Mammary epithelial cell (primary cell): ENCODE results near the gene ARPC1A.

Experiments
- EZH2 ChIP-seq: IDR thresholded peaks from 2 replicates; pipeline ENCODE4 v1.6.1; 2012; ENCODE audit warnings: low read length, inconsistent platforms, borderline replicate concordance
- TF ChIP-seq, protein P1 (sequence below), 2 donors: IDR thresholded peaks in 1 of 2; conservative IDR thresholded peaks in 1 of 2; 2 replicates each; pipeline ENCODE4 v1.5.1; 2011 to 2012; ENCODE audit warnings: inconsistent platforms in 2 of 2, low read length in 2 of 2, mild to moderate bottlenecking in 2 of 2, control low read depth in 1 of 2, low read depth in 1 of 2; ENCODE audit not compliant: insufficient read depth in 1 of 2; ENCODE audit errors: extremely low read depth in 1 of 2

DNA sequence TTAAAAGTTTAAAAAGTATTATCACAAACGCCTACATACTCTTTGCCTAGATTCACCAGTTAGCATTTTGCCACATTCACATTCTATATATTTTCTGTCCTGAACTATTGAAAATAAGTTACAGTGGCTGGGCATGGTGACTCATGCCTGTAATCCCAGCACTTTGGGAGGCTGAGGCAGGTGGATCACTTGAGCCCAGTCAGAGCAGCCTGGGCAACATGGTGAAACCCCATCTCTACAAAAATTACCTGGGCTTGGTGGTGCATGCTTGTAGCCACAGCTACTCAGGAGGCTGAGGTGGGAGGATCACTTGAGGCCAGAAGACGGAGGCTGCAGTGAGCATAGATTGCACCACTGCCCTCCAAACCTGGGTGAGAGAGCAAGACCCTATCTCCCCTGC, 5.3 kb downstream of the ARPC1A start:
- TF ChIP-seq, protein P1, sequence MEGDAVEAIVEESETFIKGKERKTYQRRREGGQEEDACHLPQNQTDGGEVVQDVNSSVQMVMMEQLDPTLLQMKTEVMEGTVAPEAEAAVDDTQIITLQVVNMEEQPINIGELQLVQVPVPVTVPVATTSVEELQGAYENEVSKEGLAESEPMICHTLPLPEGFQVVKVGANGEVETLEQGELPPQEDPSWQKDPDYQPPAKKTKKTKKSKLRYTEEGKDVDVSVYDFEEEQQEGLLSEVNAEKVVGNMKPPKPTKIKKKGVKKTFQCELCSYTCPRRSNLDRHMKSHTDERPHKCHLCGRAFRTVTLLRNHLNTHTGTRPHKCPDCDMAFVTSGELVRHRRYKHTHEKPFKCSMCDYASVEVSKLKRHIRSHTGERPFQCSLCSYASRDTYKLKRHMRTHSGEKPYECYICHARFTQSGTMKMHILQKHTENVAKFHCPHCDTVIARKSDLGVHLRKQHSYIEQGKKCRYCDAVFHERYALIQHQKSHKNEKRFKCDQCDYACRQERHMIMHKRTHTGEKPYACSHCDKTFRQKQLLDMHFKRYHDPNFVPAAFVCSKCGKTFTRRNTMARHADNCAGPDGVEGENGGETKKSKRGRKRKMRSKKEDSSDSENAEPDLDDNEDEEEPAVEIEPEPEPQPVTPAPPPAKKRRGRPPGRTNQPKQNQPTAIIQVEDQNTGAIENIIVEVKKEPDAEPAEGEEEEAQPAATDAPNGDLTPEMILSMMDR (conservative IDR thresholded peaks at IDR 0.05 in 1 of 2, IDR thresholded peaks at IDR 0.05 in 1 of 2; ENCODE audit: extremely low read depth in 1 of 2, insufficient read depth in 1 of 2, low read depth in 1 of 2, low read length in 2 of 2), result no peak
- no peak for TF ChIP-seq EZH2
